DOHH2 (cell line): ENCODE data around the gene CYFIP2.
"Not testable (repeated sequence)": the region's sequence is repeated elsewhere in the genome, so short reads cannot be mapped to it uniquely, and the experiment has no call there.

Source experiments
- H3F3A ChIP-seq: fragments of 200-600 bp; sonication (generic), shearing (Covaris generic); 2 replicates; pipeline ENCODE4 v1.6.0; 2016; ENCODE audit warnings: antibody characterized with exemption, mild to moderate bottlenecking; ENCODE audit not compliant: control insufficient read depth, insufficient read depth
- H3K27ac ChIP-seq: fragments of 200-600 bp; sonication (generic); 2 replicates; pipeline ENCODE4 v1.5.1; 2014; ENCODE audit warnings: low read depth, mild to moderate bottlenecking, low read length, moderate library complexity
- H3K27me3 ChIP-seq: fragments of 200-600 bp; sonication (generic); 2 replicates; pipeline ENCODE4 v1.6.1; 2014; ENCODE audit warnings: mild to moderate bottlenecking, low read length, mixed read lengths; ENCODE audit not compliant: control insufficient read depth
- H3K36me3 ChIP-seq: fragments of 200-600 bp; sonication (generic); 2 replicates; pipeline ENCODE4 v1.6.1; 2014; ENCODE audit warnings: mild to moderate bottlenecking, low read length, moderate library complexity, mixed read lengths; ENCODE audit not compliant: control insufficient read depth
- H3K4me1 ChIP-seq: fragments of 200-600 bp; sonication (generic); 2 replicates; pipeline ENCODE4 v1.6.1; 2014; ENCODE audit warnings: mild to moderate bottlenecking, low read length, mixed read lengths; ENCODE audit not compliant: control insufficient read depth
- H3K4me2 ChIP-seq: fragments of 200-600 bp; sonication (generic); 2 replicates; pipeline ENCODE4 v1.6.0; 2014; ENCODE audit warnings: mild to moderate bottlenecking, low read length, moderate library complexity
- H3K4me3 ChIP-seq: fragments of 200-600 bp; sonication (generic); 2 replicates; pipeline ENCODE4 v1.5.1; 2014; ENCODE audit warnings: mild to moderate bottlenecking, low read length, mixed read lengths
- H3K79me2 ChIP-seq: fragments of 200-600 bp; sonication (generic); 2 replicates; pipeline ENCODE4 v1.6.1; 2014; ENCODE audit warnings: mild to moderate bottlenecking, low read length, mixed read lengths; ENCODE audit not compliant: control insufficient read depth
- H3K9me2 ChIP-seq: fragments of 200-600 bp; sonication (generic); replicated peaks from 2 replicates; pipeline ENCODE4 v1.6.1; 2014; ENCODE audit warnings: mild to moderate bottlenecking, low read length, mixed read lengths; ENCODE audit not compliant: control insufficient read depth
- H3K9me3 ChIP-seq: fragments of 200-600 bp; sonication (generic); 2 replicates; pipeline ENCODE4 v1.6.1; 2014; ENCODE audit warnings: antibody characterized with exemption, low read length, mixed read lengths; ENCODE audit not compliant: control insufficient read depth, insufficient read depth
- H4K20me1 ChIP-seq: fragments of 200-600 bp; sonication (generic); 2 replicates; pipeline ENCODE4 v1.6.0; 2014; ENCODE audit warnings: low read depth, mild to moderate bottlenecking, antibody characterized with exemption, low read length, moderate library complexity; ENCODE audit not compliant: control insufficient read depth, insufficient read depth
- EZH2phosphoT487 ChIP-seq: fragments of 200-600 bp; sonication (generic); IDR thresholded peaks from 2 replicates; pipeline ENCODE4 v1.6.1; 2017; ENCODE audit warnings: borderline replicate concordance, mild to moderate bottlenecking, antibody characterized with exemption, low read length, moderate library complexity, mixed read lengths
- TF ChIP-seq, protein P1 (sequence below): fragments of 200-600 bp; sonication (generic); IDR thresholded peaks from one replicate; pipeline ENCODE4 v1.5.1; 2014; ENCODE audit warnings: antibody characterized with exemption, mild to moderate bottlenecking, low read depth, low read length; ENCODE audit not compliant: poor library complexity, severe bottlenecking

The CYFIP2 gene

DNA sequence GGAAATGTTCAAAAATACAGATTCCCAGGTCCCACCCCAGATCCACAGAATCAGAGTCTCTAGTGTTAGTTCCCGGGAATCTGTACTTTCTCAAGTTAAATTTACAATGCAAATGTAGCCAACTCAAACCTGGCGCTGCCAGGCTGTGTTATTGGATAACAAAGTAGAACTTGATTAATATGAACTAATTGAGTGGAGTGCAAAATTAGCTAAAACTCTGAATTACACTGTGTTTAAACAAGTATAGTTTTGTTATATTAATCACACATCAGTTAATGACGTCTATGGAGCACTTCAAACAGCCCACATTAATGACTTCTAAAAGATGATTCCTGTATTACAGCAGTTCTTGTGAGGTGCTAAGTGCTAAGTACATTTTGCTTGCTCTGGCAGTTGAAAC lies 32.4 kb upstream of the CYFIP2 start:
- no peaks in the 10 kb centered on the region for H3K79me2 ChIP-seq
- no peaks in the 10 kb centered on the region for H3K4me1 ChIP-seq
- H3K9me2 ChIP-seq: no peaks in the 10 kb centered on the region
- no peaks in the 10 kb centered on the region for H4K20me1 ChIP-seq
- no peaks in the 10 kb centered on the region for H3K9me3 ChIP-seq
- no peaks in the 10 kb centered on the region for H3F3A ChIP-seq
- no peaks in the 10 kb centered on the region for H3K36me3 ChIP-seq
- TF ChIP-seq, protein P1, sequence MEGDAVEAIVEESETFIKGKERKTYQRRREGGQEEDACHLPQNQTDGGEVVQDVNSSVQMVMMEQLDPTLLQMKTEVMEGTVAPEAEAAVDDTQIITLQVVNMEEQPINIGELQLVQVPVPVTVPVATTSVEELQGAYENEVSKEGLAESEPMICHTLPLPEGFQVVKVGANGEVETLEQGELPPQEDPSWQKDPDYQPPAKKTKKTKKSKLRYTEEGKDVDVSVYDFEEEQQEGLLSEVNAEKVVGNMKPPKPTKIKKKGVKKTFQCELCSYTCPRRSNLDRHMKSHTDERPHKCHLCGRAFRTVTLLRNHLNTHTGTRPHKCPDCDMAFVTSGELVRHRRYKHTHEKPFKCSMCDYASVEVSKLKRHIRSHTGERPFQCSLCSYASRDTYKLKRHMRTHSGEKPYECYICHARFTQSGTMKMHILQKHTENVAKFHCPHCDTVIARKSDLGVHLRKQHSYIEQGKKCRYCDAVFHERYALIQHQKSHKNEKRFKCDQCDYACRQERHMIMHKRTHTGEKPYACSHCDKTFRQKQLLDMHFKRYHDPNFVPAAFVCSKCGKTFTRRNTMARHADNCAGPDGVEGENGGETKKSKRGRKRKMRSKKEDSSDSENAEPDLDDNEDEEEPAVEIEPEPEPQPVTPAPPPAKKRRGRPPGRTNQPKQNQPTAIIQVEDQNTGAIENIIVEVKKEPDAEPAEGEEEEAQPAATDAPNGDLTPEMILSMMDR: no peak
- no peak for TF ChIP-seq EZH2phosphoT487
- H3K4me3 ChIP-seq: no peak overlapping the region
- H3K27me3 ChIP-seq: no peaks in the 10 kb centered on the region
- no peak overlapping the region for H3K27ac ChIP-seq
- no peak overlapping the region for H3K4me2 ChIP-seq

DNA sequence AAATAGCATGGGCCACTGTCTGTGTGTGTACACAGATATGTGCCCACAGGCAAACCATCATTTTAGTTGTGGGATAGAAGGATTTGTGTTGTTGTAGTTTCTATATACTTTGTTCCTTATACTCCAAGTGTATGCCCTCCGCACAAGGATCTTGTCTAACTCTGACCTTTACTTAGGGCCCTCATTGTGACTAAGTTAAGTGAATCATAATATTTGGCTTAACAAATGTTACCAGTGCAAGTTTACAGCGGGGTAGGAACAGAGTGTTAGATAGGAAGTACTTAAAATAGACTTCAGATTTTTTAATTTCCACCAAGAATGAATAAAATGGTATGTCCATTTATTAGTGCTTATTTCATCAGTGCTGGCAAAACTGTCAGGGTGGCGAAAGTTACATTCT lies 29.5 kb upstream of the CYFIP2 start:
- no peak for TF ChIP-seq EZH2phosphoT487
- TF ChIP-seq, protein P1: no peak
- no peak overlapping the region for H3K4me3 ChIP-seq
- H3K79me2 ChIP-seq: no peaks in the 10 kb centered on the region

DNA sequence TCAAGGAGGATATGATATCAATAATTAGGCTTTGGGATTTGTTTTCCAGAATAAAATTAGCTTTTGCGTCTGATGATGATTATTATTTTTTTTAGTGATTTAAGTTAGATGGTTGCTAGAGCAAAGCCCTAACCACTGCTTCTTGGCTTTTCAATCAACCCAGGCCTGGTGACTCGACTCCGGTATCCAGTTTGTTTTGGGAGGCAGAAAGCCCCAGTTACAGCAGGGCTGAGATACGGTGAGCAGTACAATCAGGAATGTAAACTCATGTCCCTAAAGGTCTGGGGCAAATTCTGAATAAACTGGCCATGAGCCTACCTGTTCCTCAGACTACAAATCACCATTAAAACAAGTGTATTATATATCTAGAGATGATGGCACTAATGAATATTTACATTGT lies 24.4 kb upstream of the CYFIP2 start:
- no peak overlapping the region for H3K4me2 ChIP-seq
- TF ChIP-seq, protein P1: no peak
- TF ChIP-seq EZH2phosphoT487: no peak

More for the DNA sequence above, 29.5 kb upstream of the CYFIP2 start:
- H3K36me3 ChIP-seq: no peaks in the 10 kb centered on the region
- no peaks in the 10 kb centered on the region for H4K20me1 ChIP-seq
- H3K4me2 ChIP-seq: no peak overlapping the region
- H3K27ac ChIP-seq: no peak overlapping the region
- no peaks in the 10 kb centered on the region for H3F3A ChIP-seq
- no peaks in the 10 kb centered on the region for H3K9me2 ChIP-seq
- no peaks in the 10 kb centered on the region for H3K4me1 ChIP-seq
- no peaks in the 10 kb centered on the region for H3K9me3 ChIP-seq
- H3K27me3 ChIP-seq: no peaks in the 10 kb centered on the region

DNA sequence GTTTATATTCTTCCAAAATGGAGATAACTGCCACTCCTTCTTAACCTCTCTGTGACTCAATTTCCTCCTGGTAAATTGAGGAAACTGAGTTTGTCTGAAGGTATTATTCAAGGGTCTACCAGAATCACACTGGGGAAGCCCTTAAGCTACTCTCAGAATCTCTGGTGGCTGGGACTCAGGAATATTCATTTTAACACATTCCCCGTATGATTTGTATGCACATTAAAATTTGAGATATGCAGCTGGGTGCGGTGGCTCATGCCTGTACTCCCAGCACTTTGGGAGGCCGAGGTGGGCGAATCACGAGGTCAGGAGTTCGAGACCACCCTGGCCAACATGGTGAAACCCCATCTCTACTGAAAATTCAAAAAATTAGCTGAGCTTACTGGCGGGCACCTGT lies 21.2 kb upstream of the CYFIP2 start:
- H3K79me2 ChIP-seq, H3K4me1 ChIP-seq, H4K20me1 ChIP-seq, H3K4me2 ChIP-seq, H3K36me3 ChIP-seq, H3F3A ChIP-seq, H3K9me2 ChIP-seq, H3K27ac ChIP-seq, H3K27me3 ChIP-seq, H3K9me3 ChIP-seq, H3K4me3 ChIP-seq: not testable (repeated sequence)

More for the DNA sequence above, 24.4 kb upstream of the CYFIP2 start:
- no peaks in the 10 kb centered on the region for H3F3A ChIP-seq
- H3K4me3 ChIP-seq: no peak overlapping the region
- no peaks in the 10 kb centered on the region for H3K36me3 ChIP-seq
- no peaks in the 10 kb centered on the region for H3K9me2 ChIP-seq
- no peaks in the 10 kb centered on the region for H3K27me3 ChIP-seq
- no peaks in the 10 kb centered on the region for H3K4me1 ChIP-seq
- no peaks in the 10 kb centered on the region for H3K79me2 ChIP-seq
- H3K9me3 ChIP-seq: no peaks in the 10 kb centered on the region
- H3K27ac ChIP-seq: no peak overlapping the region
- H4K20me1 ChIP-seq: no peaks in the 10 kb centered on the region
